GM23248 (cell line): ENCODE data around the gene SLC7A1. TPM values are rescaled to one million over a fixed set of nuclear protein-coding genes. Genes with fewer than 3 reads are reported as not detected.

Source experiments
- DNase-seq: peaks from one replicate; pipeline ENCODE4 v3.0.0-alpha.2; 2015
- H2AFZ ChIP-seq: fragments of 200-600 bp; sonication (generic); 2 replicates; pipeline ENCODE4 v1.6.1; 2016; ENCODE audit warnings: antibody characterized with exemption
- H3F3A ChIP-seq: fragments of 200-600 bp; sonication (generic); 2 replicates; pipeline ENCODE4 v1.6.1; 2016; ENCODE audit warnings: mild to moderate bottlenecking, antibody characterized with exemption, mixed run types; ENCODE audit not compliant: insufficient read depth
- H3K27ac ChIP-seq: fragments of 200-600 bp; sonication (generic); 2 replicates; pipeline ENCODE4 v1.5.1; 2016; ENCODE audit warnings: mild to moderate bottlenecking
- H3K27me3 ChIP-seq: fragments of 200-600 bp; sonication (generic); replicated peaks from 2 replicates; pipeline ENCODE4 v1.6.1; 2016; ENCODE audit warnings: mild to moderate bottlenecking; ENCODE audit not compliant: insufficient read depth
- H3K36me3 ChIP-seq: fragments of 200-600 bp; sonication (generic); 2 replicates; pipeline ENCODE4 v1.6.1; 2016; ENCODE audit warnings: low read depth, mild to moderate bottlenecking
- H3K4me1 ChIP-seq: fragments of 200-600 bp; sonication (generic); 2 replicates; pipeline ENCODE4 v1.6.1; 2016; ENCODE audit warnings: mild to moderate bottlenecking; ENCODE audit not compliant: insufficient read depth
- H3K4me2 ChIP-seq: fragments of 200-600 bp; sonication (generic); one replicate; pipeline ENCODE4 v1.6.1; 2016; ENCODE audit warnings: mild to moderate bottlenecking; ENCODE audit not compliant: unreplicated experiment
- H3K4me3 ChIP-seq: fragments of 200-600 bp; sonication (generic); 2 replicates; pipeline ENCODE4 v1.5.1; 2016; ENCODE audit warnings: mild to moderate bottlenecking
- H3K79me2 ChIP-seq: fragments of 200-600 bp; sonication (generic); 2 replicates; pipeline ENCODE4 v1.6.1; 2016; ENCODE audit warnings: mild to moderate bottlenecking; ENCODE audit not compliant: insufficient read depth
- H3K9ac ChIP-seq: fragments of 200-600 bp; sonication (generic); 2 replicates; pipeline ENCODE4 v1.6.1; 2016; ENCODE audit warnings: mild to moderate bottlenecking
- H3K9me2 ChIP-seq: fragments of 200-600 bp; sonication (generic); 2 replicates; pipeline ENCODE4 v1.6.1; 2016; ENCODE audit warnings: mixed run types, mild to moderate bottlenecking, moderate library complexity; ENCODE audit not compliant: insufficient read depth
- H3K9me3 ChIP-seq: fragments of 200-600 bp; sonication (generic); one replicate; pipeline ENCODE4 v1.6.1; 2017; ENCODE audit warnings: low read depth
- H4K20me1 ChIP-seq: fragments of 200-600 bp; sonication (generic); 2 replicates; pipeline ENCODE4 v1.6.0; 2016; ENCODE audit not compliant: insufficient read depth
- EZH2 ChIP-seq: fragments of 200-600 bp; sonication (generic); IDR thresholded peaks from 2 replicates; pipeline ENCODE4 v1.6.1; 2018; ENCODE audit warnings: antibody characterized with exemption, mild to moderate bottlenecking; ENCODE audit not compliant: insufficient read depth, poor library complexity, severe bottlenecking
- EZH2phosphoT487 ChIP-seq: fragments of 200-600 bp; sonication (generic); IDR thresholded peaks from 2 replicates; pipeline ENCODE4 v1.6.1; 2018; ENCODE audit warnings: antibody characterized with exemption, moderate library complexity, mild to moderate bottlenecking, low read depth; ENCODE audit not compliant: insufficient read depth
- WGBS, 2 experiments: methylation state at CpG; one replicate each; pipeline ENCODE4 v1.1.6; 2015 to 2017; ENCODE audit warnings: low lambda C conversion rate in 2 of 2, low coverage in 1 of 2; ENCODE audit errors: missing lambda C conversion rate in 2 of 2; 5-methylcytosine and 5-hydroxymethylcytosine counted together
- in situ Hi-C: fragments of 300-500 bp; cut with MboI; formaldehyde crosslinking; loops from 2 replicates; pipeline ENCODE4 v1.15.0; 2020
- polyA plus RNA-seq: library from polyadenylated mRNA; unstranded; fragments of >200 nt; fragmentation: Nextera tagmentation; extraction: Ambion mirVana; gene quantifications from 2 replicates; pipeline ENCODE4 v1.2.1, GENCODE V29; 2016
- total RNA-seq: library from RNA; depleted of rRNA; stranded (reverse); fragments of >200 nt; shearing (Covaris generic); gene quantifications from 2 replicates; pipeline ENCODE4 v1.2.3, GENCODE V29; 2014

The SLC7A1 gene
- total and polyA plus RNA-seq, 2 experiments from 2014 or later = 34.7 to 38.6 TPM

DNA sequence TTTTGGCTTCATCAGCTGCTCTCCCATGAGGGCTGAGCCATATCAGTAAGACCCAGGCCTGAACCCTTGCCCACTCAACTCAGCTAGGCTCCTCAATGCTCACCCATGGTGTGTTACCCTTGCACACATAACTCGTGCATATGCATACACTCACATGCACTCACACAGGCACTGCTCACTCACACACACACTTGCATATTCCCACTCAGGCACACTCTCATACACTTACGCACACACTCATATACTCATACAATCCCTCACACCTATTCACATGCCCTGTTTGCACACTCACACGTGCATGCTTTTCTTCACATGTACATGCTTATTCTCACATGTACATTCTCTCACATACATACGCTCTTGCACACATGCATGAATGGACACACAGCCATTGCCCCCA, 93.8 kb downstream of the SLC7A1 start:
- H3K9me2 ChIP-seq = no peaks in the 10 kb centered on the region
- no peaks in the 10 kb centered on the region for H3K9me3 ChIP-seq
- peaks cover 4% of the 10 kb centered on the region; the same call in 1 of the 2 replicates for H3F3A ChIP-seq
- no peaks in the 10 kb centered on the region for H4K20me1 ChIP-seq
- no peaks in the 10 kb centered on the region for H3K36me3 ChIP-seq
- no peak overlapping the region for H3K27ac ChIP-seq
- H3K9ac ChIP-seq = no peak overlapping the region
- in situ Hi-C loops = no loop called here
- no peaks in the 10 kb centered on the region for H3K79me2 ChIP-seq
- no peak for TF ChIP-seq EZH2phosphoT487
- no peak for TF ChIP-seq EZH2
- H2AFZ ChIP-seq = no peak overlapping the region
- WGBS, 2 experiments = 94 to 98% methylated on average over 4 of the region's 4 CpGs
- DNase-seq = no peak
- no peaks in the 10 kb centered on the region for H3K27me3 ChIP-seq
- H3K4me2 ChIP-seq = no peak overlapping the region
- H3K4me3 ChIP-seq = no peak overlapping the region
- H3K4me1 ChIP-seq = no peaks in the 10 kb centered on the region

DNA sequence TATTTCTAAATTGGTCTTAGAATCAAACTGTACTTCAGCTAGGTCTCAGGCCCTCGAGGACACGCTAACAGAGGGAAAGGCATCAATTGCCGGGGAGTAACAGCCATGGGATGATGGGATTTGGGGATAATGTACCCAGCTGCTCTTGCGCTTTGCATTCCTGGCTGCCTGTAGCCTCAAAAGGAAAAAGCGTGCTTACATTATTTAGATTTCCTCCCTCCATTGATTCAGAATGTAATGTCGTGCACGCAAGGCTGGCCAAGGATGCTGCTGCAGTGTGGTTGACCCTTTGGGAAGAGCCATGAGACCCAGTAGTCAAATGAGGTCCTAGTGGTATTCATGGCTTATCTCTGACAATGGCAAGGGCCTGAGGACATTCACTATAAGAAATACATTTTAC, 95.1 kb downstream of the SLC7A1 start:
- Histone ChIP-seq H3K9me2 (no peaks in the 10 kb centered on the region), H3K79me2 (no peaks in the 10 kb centered on the region), H3F3A (peaks cover 4% of the 10 kb centered on the region; the same call in 1 of the 2 replicates), H3K36me3 (no peaks in the 10 kb centered on the region), H3K9me3 (no peaks in the 10 kb centered on the region), H3K27ac (no peak overlapping the region), H3K27me3 (no peaks in the 10 kb centered on the region), H3K4me3 (no peak overlapping the region), H3K9ac (no peak overlapping the region), H2AFZ (no peak overlapping the region), H4K20me1 (no peaks in the 10 kb centered on the region), H3K4me2 (no peak overlapping the region), H3K4me1 (no peaks in the 10 kb centered on the region)
- 98 to 99% methylated on average over 7 of the region's 7 CpGs for WGBS, 2 experiments
- TF ChIP-seq EZH2 = no peak
- TF ChIP-seq EZH2phosphoT487 = no peak
- DNase-seq = no peak
- in situ Hi-C loops = no loop called here

DNA sequence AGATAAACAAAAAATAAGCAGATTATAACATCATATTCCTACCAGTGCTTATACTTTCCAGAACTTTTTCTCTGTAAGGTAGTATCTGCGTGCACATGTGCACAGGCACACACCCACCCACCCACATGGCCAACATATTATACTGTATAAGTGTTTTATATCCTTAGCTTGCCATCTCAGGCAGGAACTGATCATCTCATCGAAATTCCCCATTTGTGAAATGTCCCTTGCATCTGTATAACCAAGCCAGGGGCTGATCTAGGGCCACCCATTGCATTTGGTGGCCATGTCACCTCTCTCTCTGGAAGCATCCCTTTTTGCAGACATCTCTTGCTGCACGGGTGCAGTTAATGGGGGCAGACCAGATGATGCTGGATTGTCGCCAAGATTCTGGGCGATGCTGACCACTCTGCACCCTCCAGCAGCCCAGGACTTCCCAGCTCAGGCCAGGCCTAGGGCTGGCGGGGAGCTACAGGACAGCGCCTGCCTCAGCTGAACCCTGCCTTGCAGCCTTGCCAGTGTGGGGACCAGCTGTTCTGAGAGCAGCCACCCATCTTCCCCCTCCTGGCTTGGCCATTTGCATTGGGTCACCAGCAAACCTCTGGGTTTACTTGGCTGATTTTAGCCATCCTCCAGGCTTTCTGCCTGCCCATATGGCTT, 95.9 kb downstream of the SLC7A1 start:
- DNase-seq = no peak
- in situ Hi-C loops = no loop called here

DNA sequence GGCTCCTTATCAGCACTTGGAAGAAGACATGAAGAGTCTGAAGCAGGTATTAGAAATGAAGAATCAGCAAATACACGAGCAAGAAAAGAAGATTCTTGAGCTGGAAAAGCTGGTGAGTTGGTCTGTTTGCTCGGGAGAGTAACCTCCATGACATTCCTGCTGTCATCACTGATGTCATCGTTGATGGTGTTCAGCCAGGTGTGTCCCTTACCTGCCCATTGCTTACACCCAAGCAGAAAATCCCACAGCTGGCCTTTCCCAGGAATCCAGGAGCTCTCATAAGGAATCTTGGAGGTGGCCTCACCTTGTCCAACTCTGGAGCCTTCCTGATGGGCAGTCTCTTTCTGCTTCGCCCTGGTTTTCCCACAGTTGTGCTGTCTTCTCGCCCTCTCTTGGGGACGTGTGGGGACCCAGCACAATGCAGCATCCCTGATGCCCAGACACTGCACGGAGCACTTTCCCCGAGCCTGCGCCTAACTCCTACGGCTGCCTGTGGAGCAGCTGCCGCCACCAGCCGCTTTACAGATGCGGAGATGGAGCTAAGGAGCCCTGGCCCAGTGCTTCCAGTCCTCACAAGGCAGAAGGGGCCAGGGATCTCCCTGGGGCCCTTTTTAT, 97.0 kb downstream of the SLC7A1 start:
- Histone ChIP-seq H3K4me2 (no peak overlapping the region), H4K20me1 (no peaks in the 10 kb centered on the region), H3K4me3 (no peak overlapping the region), H3K9me2 (no peaks in the 10 kb centered on the region), H3K9ac (no peak overlapping the region), H2AFZ (no peak overlapping the region), H3K36me3 (no peaks in the 10 kb centered on the region), H3K27ac (no peak overlapping the region), H3F3A (peaks cover 2% of the 10 kb centered on the region; the same call in 1 of the 2 replicates), H3K79me2 (no peaks in the 10 kb centered on the region), H3K27me3 (no peaks in the 10 kb centered on the region), H3K9me3 (no peaks in the 10 kb centered on the region), H3K4me1 (no peaks in the 10 kb centered on the region)
- in situ Hi-C loops = no loop called here
- WGBS, 2 experiments = 93 to 95% methylated on average over 13 of the region's 13 CpGs
- TF ChIP-seq EZH2 (no peak), EZH2phosphoT487 (no peak)
- DNase-seq = no peak

More for the DNA sequence above, 95.9 kb downstream of the SLC7A1 start:
- Histone ChIP-seq H3K9me2 (no peaks in the 10 kb centered on the region), H3K9ac (no peak overlapping the region), H3F3A (peaks cover 4% of the 10 kb centered on the region; the same call in 1 of the 2 replicates), H3K4me2 (no peak overlapping the region), H3K79me2 (no peaks in the 10 kb centered on the region), H3K9me3 (no peaks in the 10 kb centered on the region), H3K4me3 (no peak overlapping the region), H3K36me3 (no peaks in the 10 kb centered on the region), H4K20me1 (no peaks in the 10 kb centered on the region), H2AFZ (no peak overlapping the region), H3K27me3 (no peaks in the 10 kb centered on the region), H3K4me1 (no peaks in the 10 kb centered on the region), H3K27ac (no peak overlapping the region)
- 77 to 78% methylated on average over 7 of the region's 7 CpGs for WGBS, 2 experiments
- TF ChIP-seq EZH2 (no peak), EZH2phosphoT487 (no peak)
